Endodermal cell (in vitro differentiated cells): ENCODE data around the gene CLEC16A. TPM values are rescaled to one million over a fixed set of nuclear protein-coding genes. Genes with fewer than 3 reads are reported as not detected.

Experiments used
- DNase-seq: peaks from one replicate; pipeline ENCODE4 v3.0.0-alpha.2; 2017
- H3K27ac ChIP-seq: 2 replicates; pipeline ENCODE4 v1.5.1; 2013; ENCODE audit warnings: mild to moderate bottlenecking, low read depth, low read length, moderate library complexity
- H3K27me3 ChIP-seq: 2 replicates; pipeline ENCODE4 v1.6.1; 2013; ENCODE audit warnings: mild to moderate bottlenecking, low read length, moderate library complexity; ENCODE audit not compliant: insufficient read depth, control insufficient read depth, poor library complexity, severe bottlenecking
- H3K36me3 ChIP-seq: 2 replicates; pipeline ENCODE4 v1.7.0; 2013; ENCODE audit warnings: mild to moderate bottlenecking, low read length, moderate library complexity; ENCODE audit not compliant: control insufficient read depth, insufficient read depth
- H3K4me1 ChIP-seq: one replicate; pipeline ENCODE4 v1.7.0; 2013; ENCODE audit warnings: low read length; ENCODE audit not compliant: control insufficient read depth, insufficient read depth
- H3K4me3 ChIP-seq: 2 replicates; pipeline ENCODE4 v1.5.1; 2013; ENCODE audit warnings: mild to moderate bottlenecking, low read length, moderate library complexity
- H3K9ac ChIP-seq: 2 replicates; pipeline ENCODE4 v1.6.1; 2013; ENCODE audit warnings: mild to moderate bottlenecking, low read length, moderate library complexity; ENCODE audit not compliant: poor library complexity, severe bottlenecking; ENCODE audit errors: extremely low read depth
- H3K9me3 ChIP-seq: 2 replicates; pipeline ENCODE4 v1.6.1; 2013; ENCODE audit warnings: mild to moderate bottlenecking, low read length, moderate library complexity; ENCODE audit not compliant: control insufficient read depth
- H3K27ac Mint-ChIP-seq: 2 replicates; pipeline ENCODE4 v1.8.0; 2020; ENCODE audit warnings: mixed read lengths
- H3K27me3 Mint-ChIP-seq: 2 replicates; pipeline ENCODE4 v1.8.0; 2021; ENCODE audit warnings: mild to moderate bottlenecking, mixed read lengths; ENCODE audit not compliant: insufficient read depth
- H3K36me3 Mint-ChIP-seq: 2 replicates; pipeline ENCODE4 v1.8.0; 2020; ENCODE audit warnings: low read depth, mixed read lengths
- H3K4me1 Mint-ChIP-seq: 2 replicates; pipeline ENCODE4 v1.8.0; 2020; ENCODE audit warnings: mixed read lengths
- H3K4me3 Mint-ChIP-seq: 2 replicates; pipeline ENCODE4 v1.8.0; 2020; ENCODE audit warnings: mild to moderate bottlenecking, moderate library complexity, mixed read lengths
- H3K9me3 Mint-ChIP-seq: 2 replicates; pipeline ENCODE4 v1.8.0; 2020; ENCODE audit warnings: mild to moderate bottlenecking, mixed read lengths
- WGBS, 2 experiments: methylation state at CpG; one replicate each; pipeline versions ENCODE4 v1.1.5 to v1.1.7; 2013; ENCODE audit warnings: missing lambda C conversion rate in 2 of 2, mixed read lengths in 1 of 2; ENCODE audit not compliant: insufficient coverage in 1 of 2, insufficient read length in 1 of 2; 5-methylcytosine and 5-hydroxymethylcytosine counted together
- total RNA-seq, 2 donors: library from RNA; stranded (reverse); fragmentation: NEBNext Ultra II Directional in 1 of 2; extraction: Animal tissue kit (Norgen Biotek cat#: 25700) in 1 of 2; gene quantifications; 2 replicates in 1 of 2; 3 replicates in 1 of 2; pipeline ENCODE4 v1.2.1, GENCODE V29; 2021
- TF ChIP-seq, protein P1 (sequence below): fragments of 200-600 bp; sonication (generic); conservative IDR thresholded peaks from 2 replicates; pipeline ENCODE4 v1.5.0; 2021; ENCODE audit warnings: antibody characterized with exemption, mild to moderate bottlenecking

The CLEC16A gene
- total RNA-seq, 2 donors from 2014 or later, result 19.5 to 28.3 TPM

DNA sequence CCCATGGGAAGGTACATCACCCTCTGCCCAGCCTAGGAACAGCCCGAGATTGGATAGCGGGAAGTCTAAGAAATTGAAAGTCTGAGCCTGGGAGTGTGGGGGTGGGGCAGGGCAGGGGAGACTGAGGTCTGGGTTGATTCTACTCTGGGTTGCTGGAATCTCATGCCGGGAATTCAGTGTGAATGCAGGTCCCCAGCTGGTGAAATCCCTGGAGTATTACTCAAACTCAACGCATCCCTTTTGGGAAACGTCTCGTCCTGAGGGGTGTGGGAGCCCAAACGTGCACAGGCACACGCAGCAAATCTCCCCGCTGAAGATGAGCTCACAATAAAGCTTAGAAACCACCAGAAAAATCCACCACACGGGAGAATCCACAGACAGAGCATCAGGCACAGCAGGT is 256.2 kb downstream of the CLEC16A start:
- Mint-ChIP-seq H3K4me3 (no peak overlapping the region), H3K36me3 (no peaks in the 10 kb centered on the region), H3K27ac (no peak overlapping the region), H3K4me1 (peaks cover 10% of the 10 kb centered on the region), H3K27me3 (peaks cover 4% of the 10 kb centered on the region), H3K9me3 (no peaks in the 10 kb centered on the region)
- no peaks in the 10 kb centered on the region for H3K27me3 ChIP-seq
- no peak overlapping the region for H3K9ac ChIP-seq
- DNase-seq, result peak; percentile 59
- 79 to 80% methylated on average over 7 to 10 of the region's 10 CpGs for WGBS, 2 experiments
- H3K4me1 ChIP-seq, result no peaks in the 10 kb centered on the region
- H3K27ac ChIP-seq, result no peak overlapping the region
- H3K9me3 ChIP-seq, result no peaks in the 10 kb centered on the region
- no peaks in the 10 kb centered on the region for H3K36me3 ChIP-seq
- H3K4me3 ChIP-seq, result no peak overlapping the region
- TF ChIP-seq, protein P1, sequence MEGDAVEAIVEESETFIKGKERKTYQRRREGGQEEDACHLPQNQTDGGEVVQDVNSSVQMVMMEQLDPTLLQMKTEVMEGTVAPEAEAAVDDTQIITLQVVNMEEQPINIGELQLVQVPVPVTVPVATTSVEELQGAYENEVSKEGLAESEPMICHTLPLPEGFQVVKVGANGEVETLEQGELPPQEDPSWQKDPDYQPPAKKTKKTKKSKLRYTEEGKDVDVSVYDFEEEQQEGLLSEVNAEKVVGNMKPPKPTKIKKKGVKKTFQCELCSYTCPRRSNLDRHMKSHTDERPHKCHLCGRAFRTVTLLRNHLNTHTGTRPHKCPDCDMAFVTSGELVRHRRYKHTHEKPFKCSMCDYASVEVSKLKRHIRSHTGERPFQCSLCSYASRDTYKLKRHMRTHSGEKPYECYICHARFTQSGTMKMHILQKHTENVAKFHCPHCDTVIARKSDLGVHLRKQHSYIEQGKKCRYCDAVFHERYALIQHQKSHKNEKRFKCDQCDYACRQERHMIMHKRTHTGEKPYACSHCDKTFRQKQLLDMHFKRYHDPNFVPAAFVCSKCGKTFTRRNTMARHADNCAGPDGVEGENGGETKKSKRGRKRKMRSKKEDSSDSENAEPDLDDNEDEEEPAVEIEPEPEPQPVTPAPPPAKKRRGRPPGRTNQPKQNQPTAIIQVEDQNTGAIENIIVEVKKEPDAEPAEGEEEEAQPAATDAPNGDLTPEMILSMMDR, result no peak

DNA sequence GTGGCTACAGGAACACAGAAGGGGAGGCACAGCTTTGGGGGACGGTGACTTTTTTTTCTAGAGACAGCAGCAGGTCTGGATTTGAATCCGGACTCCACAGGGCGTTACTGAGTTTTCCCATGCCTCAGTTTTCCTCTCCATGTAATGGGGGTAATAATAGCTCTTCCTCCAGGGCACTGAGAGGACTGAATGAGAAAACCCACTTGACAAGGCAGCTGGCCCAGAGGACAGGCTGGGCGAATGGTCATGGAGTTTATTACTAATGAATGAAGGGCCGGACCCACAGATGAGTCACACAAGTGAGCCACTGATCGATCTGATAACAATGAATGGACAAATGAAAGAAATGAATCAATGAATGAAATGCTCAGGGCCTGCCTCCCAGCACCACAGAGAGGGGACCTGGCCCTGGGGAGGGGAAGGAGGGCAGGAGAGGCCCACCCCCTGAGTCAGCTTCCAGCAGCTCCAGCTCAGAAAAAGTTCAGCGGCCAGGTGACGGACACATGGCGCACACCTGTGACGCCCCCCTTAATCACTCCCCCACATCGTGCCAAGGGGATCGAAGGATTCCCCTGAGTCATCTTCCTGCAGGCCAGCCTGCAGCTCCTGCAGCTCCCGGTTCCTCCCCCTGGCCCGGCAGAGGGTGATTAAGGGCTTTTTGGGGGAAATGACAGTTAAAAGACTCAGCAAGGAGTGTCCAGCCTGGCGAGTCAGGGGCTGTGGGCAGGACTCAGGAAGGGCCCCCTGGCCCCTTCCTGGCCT is 257.3 kb downstream of the CLEC16A start:
- Histone ChIP-seq H3K27me3 (no peaks in the 10 kb centered on the region), H3K36me3 (no peaks in the 10 kb centered on the region), H3K4me1 (no peaks in the 10 kb centered on the region), H3K27ac (no peak overlapping the region), H3K4me3 (no peak overlapping the region), H3K9ac (no peak overlapping the region), H3K9me3 (no peaks in the 10 kb centered on the region)
- Mint-ChIP-seq H3K27ac (no peak overlapping the region), H3K9me3 (no peaks in the 10 kb centered on the region), H3K4me1 (peaks cover 10% of the 10 kb centered on the region), H3K27me3 (peaks cover 4% of the 10 kb centered on the region), H3K36me3 (no peaks in the 10 kb centered on the region), H3K4me3 (no peak overlapping the region)
- DNase-seq, result peak; percentile 86
- 58 to 68% methylated on average over 6 to 15 of the region's 15 CpGs for WGBS, 2 experiments
- TF ChIP-seq, protein P1, result no peak

DNA sequence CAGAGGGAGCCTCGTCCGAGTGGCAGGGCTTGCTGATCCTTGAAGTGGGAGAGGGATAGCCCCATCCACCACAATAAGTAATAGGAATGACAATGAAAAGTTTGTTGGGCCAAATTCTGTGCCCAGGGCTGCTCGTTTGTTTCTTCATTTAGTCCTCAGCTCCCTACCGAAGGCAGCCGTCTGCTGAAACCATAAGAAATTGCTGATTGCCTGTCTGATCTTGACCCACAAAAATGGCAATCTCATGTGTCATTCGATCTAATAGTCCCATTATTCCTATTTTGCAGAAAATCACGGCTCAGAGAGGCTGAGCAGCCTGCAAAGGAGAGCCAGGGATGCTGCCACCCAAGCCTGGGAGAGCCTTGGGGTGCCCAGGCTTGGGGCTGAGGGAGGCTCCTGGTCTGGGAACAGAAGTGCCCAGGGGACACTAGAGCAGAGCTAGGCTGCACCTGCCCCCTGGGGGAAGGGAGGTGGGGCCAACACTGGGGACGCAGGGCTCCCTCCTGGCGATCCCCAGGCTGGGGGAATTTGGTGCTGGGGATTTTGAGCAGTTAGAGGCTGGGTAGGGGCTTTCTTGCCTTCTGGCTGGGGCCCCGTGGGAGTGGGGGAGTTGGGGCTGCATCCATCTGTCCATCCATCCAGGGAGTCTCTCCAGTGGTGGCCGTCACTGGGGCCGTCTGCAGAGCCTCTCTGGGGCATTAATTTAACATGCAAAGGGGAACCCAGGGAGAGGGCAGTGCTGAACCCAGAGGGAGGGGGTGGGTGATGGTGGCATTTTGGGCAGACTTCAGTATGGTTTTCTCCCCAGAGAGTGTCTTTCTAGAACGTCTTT is 258.1 kb downstream of the CLEC16A start:
- Mint-ChIP-seq H3K27ac (no peak overlapping the region), H3K9me3 (peaks cover 3% of the 10 kb centered on the region), H3K27me3 (peaks cover 4% of the 10 kb centered on the region), H3K36me3 (no peaks in the 10 kb centered on the region), H3K4me1 (peaks cover 10% of the 10 kb centered on the region), H3K4me3 (no peak overlapping the region)
- Histone ChIP-seq H3K4me1 (no peaks in the 10 kb centered on the region), H3K9me3 (no peaks in the 10 kb centered on the region), H3K4me3 (no peak overlapping the region), H3K27ac (no peak overlapping the region), H3K27me3 (no peaks in the 10 kb centered on the region), H3K36me3 (no peaks in the 10 kb centered on the region), H3K9ac (no peak overlapping the region)
- TF ChIP-seq, protein P1, result no peak
- 60 to 63% methylated on average over 6 to 13 of the region's 13 CpGs for WGBS, 2 experiments
- peak; percentile 65 for DNase-seq
